Loucy (cell line): Measurements from ENCODE around the gene PCDHGC4.

Experiments used
- CTCF ChIP-seq: fragments of 200-600 bp; sonication (generic); conservative IDR thresholded peaks from 2 replicates; pipeline ENCODE4 v1.5.1; 2014; ENCODE audit warnings: mild to moderate bottlenecking, antibody characterized with exemption, low read length
- EZH2phosphoT487 ChIP-seq: fragments of 200-600 bp; IDR thresholded peaks from 2 replicates; pipeline ENCODE4 v1.6.1; 2018; ENCODE audit warnings: antibody characterized with exemption, mild to moderate bottlenecking, moderate library complexity, borderline replicate concordance

- TF ChIP-seq CTCF (no peak), EZH2phosphoT487 (no peak)
Measured at GRCh38 chr5:141508798-141509611, 24.2 kb downstream of the PCDHGC4 start.
